HG03460 (cell line): Measurements from ENCODE around the gene CACNA1C.
"Not testable (repeated sequence)": the region's sequence is repeated elsewhere in the genome, so short reads cannot be mapped to it uniquely, and the experiment has no call there.

Experiments used
- ATAC-seq: cut with Tn5 transposase; IDR thresholded peaks from one replicate; pipeline ENCODE4 v1.9.1; 2021; ENCODE audit not compliant: unreplicated experiment

CACNA1C gene

DNA sequence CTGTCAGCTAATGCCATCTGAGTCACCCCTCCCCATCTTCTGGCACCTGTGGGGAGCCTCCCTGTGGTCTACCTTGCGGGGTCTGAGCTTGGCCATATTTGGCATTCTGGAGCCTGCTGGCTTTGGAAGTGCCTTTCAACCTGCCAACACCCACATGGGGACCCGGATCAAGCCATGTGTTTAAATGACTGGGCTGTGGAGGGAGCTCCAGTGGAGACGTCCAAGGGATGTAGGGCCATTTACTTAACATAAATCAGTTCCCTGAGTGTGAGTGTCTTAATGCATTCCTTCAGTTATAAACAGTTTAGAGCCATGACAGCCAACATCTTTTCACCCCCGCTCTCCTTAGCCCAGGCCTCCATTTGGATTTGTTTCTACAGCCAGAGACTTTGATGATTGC, 22.0 kb downstream of the CACNA1C start:
- ATAC-seq = no peak

DNA sequence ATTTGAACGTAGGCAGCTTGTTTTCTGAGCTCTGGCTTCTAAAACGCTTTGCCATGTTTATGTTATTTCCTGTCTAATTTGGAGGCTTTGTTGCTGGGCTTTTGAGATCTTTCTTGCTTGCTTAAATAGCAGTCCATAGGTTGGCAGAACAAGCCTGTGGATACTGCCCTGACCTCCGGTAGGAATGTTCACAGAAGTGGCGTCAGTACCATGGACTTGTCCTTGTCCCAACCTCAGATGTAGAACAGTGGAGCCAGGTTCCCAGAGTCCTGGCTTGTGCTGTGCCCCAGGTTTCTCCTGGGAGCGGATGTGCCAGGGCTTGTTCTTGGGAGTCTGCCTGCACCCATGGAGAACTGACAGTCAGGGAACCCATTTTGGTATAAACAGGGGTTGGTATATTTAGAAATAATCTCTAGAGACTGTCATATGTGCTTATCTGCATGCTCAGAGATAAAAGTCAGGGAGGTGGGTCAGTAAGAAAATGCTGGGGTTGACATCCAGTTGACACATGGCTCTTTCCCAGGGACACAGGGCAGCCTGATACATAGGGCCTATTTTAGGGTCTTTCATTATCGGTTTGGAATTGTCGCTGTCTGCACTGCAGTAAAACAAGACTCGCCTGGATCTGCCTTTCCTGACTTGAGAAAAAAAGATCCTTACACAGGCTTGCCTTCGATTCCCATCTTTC, 22.9 kb downstream of the CACNA1C start:
- ATAC-seq = no peak

DNA sequence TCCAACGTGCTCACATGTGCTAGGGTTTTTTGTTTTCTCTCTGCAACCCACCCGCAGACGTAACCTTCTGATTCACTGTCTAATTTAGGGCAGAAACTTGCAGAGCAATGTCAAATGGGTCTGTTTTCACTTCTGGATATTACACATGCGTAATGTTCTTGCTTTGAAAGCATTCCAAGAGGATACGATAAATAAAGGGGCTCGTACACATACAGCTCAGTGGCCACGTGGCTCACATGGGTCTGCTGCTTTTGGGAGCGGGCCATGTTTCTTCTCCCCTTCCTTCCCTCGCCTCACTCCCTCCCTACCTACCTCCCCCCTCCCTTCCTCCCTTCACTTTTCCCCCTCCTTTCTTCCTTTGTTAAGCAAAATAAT, 23.4 kb downstream of the CACNA1C start:
- no peak for ATAC-seq

DNA sequence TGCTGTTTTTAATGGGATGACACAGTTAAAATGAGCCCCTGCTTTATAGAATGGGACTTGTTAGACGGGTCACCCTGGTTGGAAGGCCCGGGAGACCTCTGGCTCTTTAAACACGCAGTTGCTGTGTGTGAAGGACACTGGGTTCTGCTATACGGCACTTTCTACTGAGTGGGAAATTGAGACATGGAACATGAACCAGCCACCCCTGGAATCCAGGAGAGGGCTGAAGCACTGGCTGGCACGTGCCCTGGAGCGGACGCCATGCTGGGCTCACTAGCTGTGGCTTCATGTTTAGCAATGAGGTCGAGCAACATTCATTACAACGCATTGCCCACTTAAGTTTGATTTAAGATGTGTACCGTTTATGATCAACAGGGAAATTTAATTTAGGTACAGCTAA, 23.9 kb downstream of the CACNA1C start:
- ATAC-seq = no peak

DNA sequence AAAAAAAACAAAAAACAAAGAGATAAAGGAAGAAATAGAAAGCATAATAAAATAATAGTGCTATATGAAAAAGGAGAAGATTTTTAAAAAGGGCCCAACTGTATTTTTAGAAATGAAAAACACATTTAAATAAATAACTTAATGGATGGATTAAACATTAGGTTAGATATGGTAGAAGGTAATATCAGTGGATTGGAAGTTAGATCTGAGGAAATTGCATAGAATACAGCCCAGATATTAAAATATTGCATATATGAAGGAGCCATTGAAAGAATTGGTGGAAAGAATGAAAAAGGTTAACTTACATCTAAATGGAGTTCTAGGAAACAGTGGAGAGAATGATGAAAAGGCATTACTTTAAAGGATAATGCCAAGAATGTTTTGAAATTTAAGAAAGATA, 27.8 kb downstream of the CACNA1C start:
- no peak for ATAC-seq

- ATAC-seq = no peak
These were observed 29.5 kb downstream of the CACNA1C start for GRCh38 chr12:2082321-2082720.

DNA sequence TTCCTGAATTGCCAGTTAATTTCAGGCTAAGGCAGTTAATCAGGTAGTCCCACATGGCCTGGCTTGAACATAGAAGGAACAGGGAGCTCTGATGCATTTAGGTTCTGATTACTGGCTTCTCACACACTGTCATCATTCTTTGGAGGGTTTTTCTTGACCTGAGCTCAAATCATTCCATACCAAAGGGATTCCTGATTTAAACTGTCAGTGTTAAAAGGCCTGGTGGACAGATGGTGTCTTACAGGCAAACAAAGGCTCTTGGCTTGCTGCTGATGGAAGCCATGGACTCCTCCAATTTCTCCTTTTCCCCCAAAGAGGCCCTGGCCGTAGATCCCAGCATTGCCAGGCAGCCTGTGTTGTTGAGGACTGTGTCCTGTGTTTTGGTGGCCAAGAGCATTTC, 30.2 kb downstream of the CACNA1C start:
- ATAC-seq = no peak

DNA sequence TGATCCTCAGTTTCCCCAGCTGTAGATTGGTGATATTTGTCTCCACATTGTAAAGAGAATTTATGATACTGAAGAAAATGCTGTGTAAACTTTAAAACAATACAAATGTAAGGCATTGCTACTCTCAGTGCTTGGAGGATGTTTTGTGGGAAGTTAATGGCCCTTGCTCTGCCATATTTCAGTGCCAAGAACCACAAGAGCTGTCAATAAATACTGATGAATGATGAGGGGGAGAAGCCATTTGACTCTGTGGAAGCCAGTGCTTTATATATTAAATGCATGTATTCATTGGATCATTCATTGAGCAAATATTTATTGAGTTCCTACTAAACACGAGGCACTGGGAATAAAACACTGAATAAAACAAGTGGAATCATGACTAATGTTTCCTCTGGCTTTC, 30.8 kb downstream of the CACNA1C start:
- no peak for ATAC-seq

- no peak for ATAC-seq
These were observed 31.9 kb downstream of the CACNA1C start for GRCh38 chr12:2084553-2085296.

- ATAC-seq = no peak
These were observed 39.6 kb downstream of the CACNA1C start for GRCh38 chr12:2092354-2092753.

DNA sequence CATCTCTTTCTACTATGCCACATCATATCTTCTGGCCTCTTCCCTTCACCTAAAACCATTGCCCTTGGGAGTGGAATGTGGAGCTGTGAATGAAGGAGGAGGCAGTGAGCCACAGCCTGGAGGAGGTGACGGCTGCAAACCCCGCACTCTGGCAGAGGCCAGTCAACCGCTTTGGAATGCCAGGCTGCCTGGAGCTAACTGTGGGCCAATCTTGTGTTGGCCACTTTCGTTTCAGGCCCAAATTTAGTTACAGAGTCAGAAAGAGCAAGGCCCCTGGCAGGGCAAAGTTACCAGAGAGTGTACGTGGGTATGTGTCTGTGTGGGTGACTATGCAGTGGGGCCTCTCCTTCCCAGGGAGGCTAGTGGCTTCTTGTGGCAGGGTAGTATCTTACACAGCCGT, 40.1 kb downstream of the CACNA1C start:
- no peak for ATAC-seq

DNA sequence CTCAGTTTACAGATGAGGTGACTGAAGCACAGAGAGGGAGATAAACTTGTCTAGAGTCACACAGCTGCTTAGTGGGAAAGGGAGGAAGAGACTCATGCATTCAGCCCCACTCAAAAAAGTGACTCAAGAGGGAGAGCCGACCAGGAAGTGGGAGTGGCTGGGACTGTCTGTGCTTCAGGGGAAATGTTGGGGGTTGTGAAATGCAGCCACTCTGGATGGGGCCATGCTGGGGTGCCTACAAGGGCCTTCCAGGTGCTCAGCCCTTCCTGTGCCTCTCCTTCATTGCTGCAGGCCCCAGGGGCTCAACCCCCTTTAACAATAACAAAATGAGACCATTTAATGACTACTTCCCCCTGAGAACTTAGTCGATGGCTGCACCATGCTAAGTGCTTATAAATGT, 41.8 kb downstream of the CACNA1C start:
- ATAC-seq = no peak

GRCh38 chr12:2095878-2096277, 43.1 kb downstream of the CACNA1C start:
- ATAC-seq = no peak

- ATAC-seq = no peak
These were observed 44.8 kb downstream of the CACNA1C start for GRCh38 chr12:2097617-2098016.

DNA sequence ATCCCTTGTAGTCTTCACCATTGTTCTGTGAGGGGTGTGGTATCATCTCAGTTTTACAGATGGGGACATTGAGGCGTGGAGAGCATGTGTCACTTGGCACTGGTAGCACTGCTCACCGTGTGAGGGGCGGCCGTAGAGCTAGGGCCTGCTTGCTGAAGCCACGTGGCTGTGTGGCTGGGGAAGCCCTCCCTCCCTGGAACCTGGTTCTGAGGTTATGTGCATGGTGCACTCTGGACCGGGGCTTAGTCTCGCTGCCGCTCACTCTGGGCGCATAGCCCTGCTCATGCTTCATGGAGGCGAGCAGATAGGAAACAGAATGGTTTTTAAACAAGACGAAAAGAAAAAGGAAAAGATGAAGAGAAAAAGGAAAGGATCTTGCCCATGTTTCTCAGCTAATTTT, 46.1 kb downstream of the CACNA1C start:
- ATAC-seq = no peak

GRCh38 chr12:2099595-2099994, 46.8 kb downstream of the CACNA1C start:
- ATAC-seq = no peak

- no peak for ATAC-seq
These were observed 48.6 kb downstream of the CACNA1C start for GRCh38 chr12:2101359-2101758.

DNA sequence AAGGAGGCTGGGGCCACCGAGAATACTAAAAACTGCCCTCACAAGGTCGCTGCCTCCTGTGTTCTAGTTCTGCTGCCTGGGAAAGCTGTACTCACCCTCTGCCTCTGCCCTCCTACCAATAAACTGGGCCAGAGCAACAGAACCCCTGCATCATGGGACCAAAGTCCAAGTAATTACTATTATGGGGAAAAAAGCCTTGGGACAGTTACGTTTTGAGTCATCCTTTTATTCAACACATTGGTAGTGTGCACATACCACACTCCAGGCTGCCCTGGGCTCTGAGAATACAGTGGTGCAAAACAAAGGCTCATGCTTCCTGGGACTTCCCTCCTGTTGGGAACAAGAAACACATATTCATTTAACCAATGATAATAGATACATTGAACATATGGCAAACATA, 49.0 kb downstream of the CACNA1C start:
- no peak for ATAC-seq

- not testable (repeated sequence) for ATAC-seq
These were observed 49.9 kb downstream of the CACNA1C start for GRCh38 chr12:2102736-2103135.

DNA sequence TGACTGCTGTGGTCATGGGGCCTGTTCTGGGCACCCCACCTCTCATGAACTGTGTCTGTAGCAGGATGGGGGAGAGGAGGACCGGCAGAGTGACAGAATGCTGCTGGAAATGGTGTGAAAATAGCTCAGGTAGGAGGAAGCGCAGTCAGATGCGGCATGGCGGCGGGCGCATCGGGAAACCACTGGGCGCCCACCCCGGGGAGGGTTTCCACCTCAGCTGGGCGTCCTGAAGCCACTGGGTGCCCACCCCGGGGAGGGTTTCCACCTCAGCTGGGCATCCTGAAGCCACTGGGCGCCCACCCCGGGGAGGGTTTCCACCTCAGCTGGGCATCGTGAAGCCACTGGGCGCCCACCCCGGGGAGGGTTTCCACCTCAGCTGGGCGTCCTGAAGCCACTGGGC, 52.6 kb downstream of the CACNA1C start:
- not testable (repeated sequence) for ATAC-seq

- ATAC-seq = no peak
These were observed 55.4 kb downstream of the CACNA1C start for GRCh38 chr12:2108166-2108565.

DNA sequence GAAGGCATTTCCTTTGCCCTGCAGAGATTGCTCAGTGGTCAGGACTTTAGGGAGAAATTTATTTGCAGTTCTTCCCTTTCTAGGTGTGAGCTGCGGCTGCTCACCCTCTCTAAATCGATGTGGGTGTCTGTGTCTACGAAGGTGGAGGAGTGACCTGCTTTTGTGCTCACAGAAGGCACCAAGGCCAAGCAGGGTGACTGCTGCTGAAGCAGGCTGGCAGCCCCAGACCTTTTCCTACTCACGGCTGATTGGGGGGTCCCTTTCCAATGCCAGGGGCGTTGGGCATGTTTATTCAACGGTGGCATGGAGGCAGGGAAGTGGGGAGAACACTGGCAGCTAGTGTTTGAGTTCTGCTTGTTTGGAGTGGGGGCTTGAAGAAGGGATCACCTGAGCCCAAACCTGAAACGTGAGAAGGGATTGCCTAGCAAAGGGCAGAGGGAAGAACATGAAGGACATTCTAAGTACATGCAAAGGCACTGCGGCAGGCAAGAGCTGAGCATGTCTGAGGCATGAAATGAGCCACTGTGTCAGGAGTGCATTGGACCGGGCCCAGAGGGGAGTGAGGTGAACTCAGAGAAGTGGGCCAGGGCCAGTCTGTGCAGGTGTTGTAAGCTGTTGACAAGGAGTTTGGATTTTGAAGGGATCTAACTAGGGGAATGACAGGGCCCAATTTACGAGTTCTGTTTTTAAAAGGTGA, 56.3 kb downstream of the CACNA1C start:
- no peak for ATAC-seq
